ENCODE results near the gene PSMA5.
"Not testable (repeated sequence)": the region's sequence is repeated elsewhere in the genome, so short reads cannot be mapped to it uniquely, and the experiment has no call there.

Gene PSMA5

DNA sequence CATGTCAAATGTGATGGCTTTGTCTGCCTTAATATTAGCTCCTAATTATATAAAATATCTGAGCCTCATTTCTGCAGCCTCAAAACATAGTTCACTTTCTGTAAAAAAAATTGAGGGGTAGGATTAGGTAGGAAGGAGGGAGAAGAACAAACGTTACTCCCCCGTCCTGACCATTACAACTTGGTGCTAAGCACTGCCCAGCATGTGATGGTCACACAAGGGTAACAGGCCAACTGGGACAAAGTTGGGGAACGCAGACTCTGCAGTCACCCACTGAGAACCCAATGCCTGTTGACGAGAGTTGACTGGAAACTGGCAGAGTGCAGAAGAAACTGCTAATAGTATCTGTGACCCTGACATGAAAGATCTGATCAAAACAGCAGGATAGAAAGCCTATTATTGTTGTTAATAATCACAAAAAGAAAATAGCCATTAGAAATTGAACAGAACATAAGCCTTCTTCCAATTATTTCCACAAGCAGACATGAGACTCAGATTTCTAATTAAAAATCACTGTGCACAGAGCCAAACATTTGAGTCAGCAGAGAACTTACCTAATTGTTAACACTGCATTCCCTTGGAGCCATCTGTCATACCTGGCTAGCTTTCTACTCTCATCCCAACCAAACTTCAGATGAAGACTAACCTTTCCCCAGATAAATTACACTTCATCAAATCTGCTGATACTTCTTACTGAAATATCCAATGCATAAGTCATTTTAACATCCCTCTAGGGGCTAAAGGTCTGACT, 34.0 kb downstream of the PSMA5 start:
- no peak for DNase-seq (ENCODE audit: low read depth)

GRCh38 chr1:109391626-109392025, 34.6 kb downstream of the PSMA5 start:
- DNase-seq (ENCODE audit: low read depth), result no peak

GRCh38 chr1:109391157-109391556, 35.1 kb downstream of the PSMA5 start:
- DNase-seq (ENCODE audit: low read depth), result no peak

GRCh38 chr1:109389638-109390341, 36.5 kb downstream of the PSMA5 start:
- no peak for DNase-seq (ENCODE audit: low read depth)

DNA sequence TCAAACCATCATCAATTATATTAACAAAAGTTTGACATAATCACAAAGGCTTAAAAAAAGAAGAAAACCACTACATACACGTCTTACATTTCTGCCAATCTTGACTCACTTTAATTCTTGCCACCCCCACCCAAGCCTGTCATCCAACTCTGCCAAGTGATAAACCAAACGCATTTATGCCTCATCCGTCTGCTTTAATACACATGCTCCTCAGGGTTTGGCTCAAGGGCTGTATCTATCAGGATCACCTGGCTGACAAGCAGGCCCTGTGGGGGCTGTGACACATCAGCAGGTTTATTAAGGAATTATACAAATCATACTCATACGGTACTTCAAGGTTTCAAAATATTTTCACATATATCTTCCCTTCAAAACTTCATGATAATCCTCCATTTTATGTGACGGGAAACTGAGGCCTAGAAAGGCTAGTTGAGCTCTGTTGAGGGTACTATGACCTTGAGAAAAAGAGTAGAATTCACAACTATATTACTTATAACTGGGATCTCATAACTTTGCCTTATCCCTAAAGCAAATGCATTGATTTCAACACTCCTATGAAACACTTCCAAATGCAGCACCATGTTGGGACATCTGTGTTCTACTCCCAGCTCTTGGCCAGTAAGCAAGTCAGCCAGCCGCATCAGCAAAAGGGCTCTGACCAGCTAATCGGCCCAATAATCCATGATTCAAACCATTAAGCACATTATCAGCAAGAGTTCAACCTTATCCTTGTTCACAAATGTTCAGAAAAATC, 37.2 kb downstream of the PSMA5 start:
- DNase-seq (ENCODE audit: low read depth), result no peak

- DNase-seq (ENCODE audit: low read depth), result no peak
These were observed 38.0 kb downstream of the PSMA5 start for GRCh38 chr1:109388208-109388711.

GRCh38 chr1:109386054-109386717, 40.1 kb downstream of the PSMA5 start:
- DNase-seq (ENCODE audit: low read depth), result no peak

DNA sequence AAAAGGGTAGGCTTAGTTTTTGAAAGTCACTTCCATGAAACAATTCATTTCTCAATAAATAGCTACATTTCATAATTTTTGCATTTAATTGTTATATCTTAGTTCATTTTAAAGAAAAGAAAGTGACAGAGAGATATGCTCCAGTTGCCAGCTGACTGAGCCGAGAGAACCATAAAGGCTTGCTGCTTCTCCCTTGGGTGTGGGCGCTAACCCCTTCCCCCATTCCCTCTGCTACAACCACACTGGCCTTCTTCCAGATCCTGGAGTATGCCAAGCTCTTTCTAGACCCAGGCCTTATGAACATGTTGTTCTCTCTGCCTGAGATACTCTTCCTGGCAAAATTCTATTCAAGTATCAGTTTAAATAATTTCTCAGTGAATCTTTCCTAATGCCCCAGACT, 40.8 kb downstream of the PSMA5 start:
- no peak for DNase-seq (ENCODE audit: low read depth)

DNA sequence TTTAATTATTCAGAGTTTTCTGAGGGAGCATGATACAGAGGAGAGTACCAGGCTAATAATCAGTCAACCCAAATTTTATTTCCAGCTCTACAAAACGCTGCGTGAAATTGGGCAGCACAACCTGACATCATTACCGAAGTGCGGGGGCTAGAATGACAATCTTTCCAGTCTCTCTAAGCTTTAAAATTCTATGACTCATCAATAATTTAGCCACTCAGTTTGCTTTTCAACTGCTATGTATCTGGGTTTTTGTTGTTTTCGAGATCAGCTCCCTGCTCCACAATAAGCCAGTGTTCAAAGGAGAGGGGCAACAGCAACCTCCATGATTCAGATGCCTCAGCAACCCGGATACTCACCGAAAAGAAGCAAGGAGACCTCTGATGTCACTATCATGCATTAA, 42.4 kb downstream of the PSMA5 start:
- DNase-seq (ENCODE audit: low read depth), result no peak

GRCh38 chr1:109383087-109383779, 43.0 kb downstream of the PSMA5 start:
- DNase-seq (ENCODE audit: low read depth), result no peak

- no peak for DNase-seq (ENCODE audit: low read depth)
These were observed 44.7 kb downstream of the PSMA5 start for GRCh38 chr1:109381573-109381972.

DNA sequence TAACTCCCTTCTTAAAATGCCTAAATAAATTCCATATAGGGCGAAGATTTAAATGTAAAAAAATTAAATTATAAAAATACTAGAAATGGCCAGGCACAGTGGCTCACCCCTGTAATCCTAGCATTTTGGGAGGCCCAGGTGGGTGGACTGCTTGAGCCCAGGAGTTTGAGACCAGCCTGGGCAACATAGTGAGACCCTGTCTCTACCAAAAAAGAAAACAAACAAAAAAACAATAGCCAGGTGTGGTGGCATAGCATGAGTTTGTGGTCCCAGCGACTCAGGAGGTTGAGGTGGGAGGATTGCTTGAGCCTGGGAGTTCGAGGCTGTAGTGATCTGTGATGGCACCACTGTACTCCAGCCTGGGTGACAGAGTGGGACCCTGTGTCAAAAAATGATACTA, 46.3 kb downstream of the PSMA5 start:
- DNase-seq (ENCODE audit: low read depth), result no peak

- no peak for DNase-seq (ENCODE audit: low read depth)
These were observed 46.8 kb downstream of the PSMA5 start for GRCh38 chr1:109379422-109379821.

DNA sequence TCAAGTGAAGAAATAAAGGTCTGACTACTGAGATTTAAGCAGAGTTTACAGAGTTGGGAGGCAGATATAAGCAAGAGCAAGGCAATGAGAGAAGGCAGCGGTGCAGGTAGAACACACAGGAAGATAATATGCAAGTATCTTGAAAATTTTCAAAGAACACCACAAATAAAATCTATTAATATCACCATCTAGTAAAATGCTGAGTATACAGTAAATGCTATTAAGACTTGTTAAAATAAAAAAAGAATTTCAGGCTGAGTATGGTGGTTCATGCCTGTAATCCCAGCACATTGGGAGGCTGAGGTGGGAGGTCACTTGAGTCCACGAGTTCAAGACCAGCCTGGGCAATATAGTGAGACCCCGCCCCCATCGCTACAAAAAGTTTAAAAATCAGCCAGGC, 48.5 kb downstream of the PSMA5 start:
- no peak for DNase-seq (ENCODE audit: low read depth)

DNA sequence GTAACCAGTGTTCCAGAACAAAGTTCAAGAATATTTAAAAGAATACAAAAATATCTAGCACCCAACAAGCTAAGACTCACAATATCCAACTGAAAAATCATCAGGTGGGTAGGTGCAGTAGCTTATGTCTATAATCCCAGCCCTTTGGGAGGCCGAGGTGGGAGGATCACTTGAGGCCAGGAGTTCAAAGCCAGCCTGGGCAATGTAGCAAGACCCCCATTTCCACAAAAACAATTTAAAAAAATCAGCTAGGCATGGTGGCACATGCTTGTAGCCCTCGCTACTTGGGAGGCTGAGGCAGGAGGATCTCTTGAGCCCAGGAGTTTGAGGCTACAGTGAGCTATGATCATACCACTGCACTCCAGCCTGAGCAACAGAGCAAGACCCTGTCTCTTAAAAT, 52.6 kb downstream of the PSMA5 start:
- not testable (repeated sequence) for DNase-seq (ENCODE audit: low read depth)

DNA sequence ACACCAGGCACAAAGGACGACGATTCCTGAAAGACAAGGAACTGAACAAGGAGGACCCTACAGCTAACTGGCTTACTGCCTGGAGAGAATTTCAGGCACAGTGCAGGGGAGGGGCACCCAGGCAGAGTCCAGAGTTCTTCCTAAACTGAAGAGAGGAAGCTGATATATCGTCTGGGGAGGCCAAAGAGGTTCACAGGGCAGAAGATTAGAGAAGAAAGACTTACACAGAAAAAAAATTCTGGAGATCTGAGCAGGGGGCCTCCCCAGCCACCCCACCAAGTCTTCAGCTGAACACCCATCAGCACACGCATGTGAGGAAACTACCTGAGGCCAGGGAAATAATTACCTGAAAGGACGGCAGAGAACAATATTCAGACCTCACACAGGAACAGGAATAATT, 53.1 kb downstream of the PSMA5 start:
- no peak for DNase-seq (ENCODE audit: low read depth)

DNA sequence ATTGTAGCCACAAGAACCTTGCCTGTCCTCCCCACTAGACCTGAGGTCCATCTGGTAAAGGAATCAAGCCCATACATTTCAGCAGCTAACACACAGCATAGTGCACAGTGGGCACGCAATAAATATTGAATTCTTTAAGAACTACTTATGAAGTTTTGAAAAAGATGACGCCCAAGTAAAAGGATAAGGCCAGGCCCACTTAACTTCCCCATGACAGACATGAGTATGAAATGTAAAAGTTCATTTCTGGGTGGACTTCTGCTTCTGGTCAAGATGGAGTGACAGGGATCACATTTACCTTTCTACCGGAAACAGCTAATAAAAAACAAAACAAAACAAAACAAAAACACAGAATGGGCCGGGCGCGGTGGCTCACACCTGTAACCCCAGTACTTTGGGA, 54.0 kb downstream of the PSMA5 start:
- no peak for DNase-seq (ENCODE audit: low read depth)

DNA sequence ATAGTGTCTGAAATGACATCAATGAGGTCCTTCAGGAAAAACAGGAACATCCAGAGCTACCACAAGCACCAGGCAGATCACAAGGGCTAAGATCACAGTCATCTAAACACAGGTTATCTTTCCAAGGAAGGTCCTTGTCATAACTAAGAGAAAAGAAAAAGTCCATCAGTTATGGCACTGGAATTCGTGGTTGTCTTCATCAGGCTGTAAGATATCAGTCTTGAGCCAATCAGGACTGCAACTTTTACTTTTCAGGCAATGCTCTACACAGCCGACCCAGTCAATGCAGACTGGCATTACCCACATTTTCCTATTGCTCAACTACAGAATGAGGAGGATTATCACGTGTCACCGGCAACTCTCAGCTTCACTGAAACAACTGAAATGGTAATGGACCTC, 54.9 kb downstream of the PSMA5 start:
- DNase-seq (ENCODE audit: low read depth), result no peak

GRCh38 chr1:109370712-109371340, 55.4 kb downstream of the PSMA5 start:
- DNase-seq (ENCODE audit: low read depth), result no peak

DNA sequence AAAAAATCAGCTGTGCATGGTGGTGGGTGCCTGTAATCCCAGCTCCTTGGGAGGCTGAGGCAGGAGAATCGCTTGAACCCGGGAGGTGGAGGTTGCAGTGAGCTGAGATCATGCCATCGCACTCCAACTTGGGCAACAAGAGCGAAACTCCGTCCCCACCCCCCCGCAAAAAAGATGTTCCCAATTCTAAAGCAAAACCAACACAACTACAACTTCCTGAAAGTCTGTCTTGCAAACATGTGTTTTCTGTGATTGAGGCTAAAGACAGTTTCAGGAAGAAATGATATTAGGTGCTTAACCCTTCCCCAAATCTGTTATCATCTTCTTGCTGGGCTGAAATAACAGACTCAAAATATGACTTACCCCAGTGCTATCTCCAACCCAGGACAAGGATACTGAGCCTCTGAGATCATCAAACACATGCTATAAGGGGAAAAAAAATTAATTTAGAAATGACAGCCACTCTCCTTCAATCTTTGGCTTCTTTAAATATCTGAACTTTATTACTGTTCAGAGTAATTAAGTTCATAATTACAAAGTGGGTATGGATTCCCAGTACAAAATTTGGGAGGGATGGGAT, 57.0 kb downstream of the PSMA5 start:
- no peak for DNase-seq (ENCODE audit: low read depth)

- no peak for DNase-seq (ENCODE audit: low read depth)
These were observed 57.8 kb downstream of the PSMA5 start for GRCh38 chr1:109368464-109368863.
